Stimulated activated CD4-positive, alpha-beta T cell treated with anti-CD3 and anti-CD28 coated beads, Interleukin-4, amount 100 ng/mL, for 1 hour (primary cell): ENCODE measurements around the gene GRIN3B.
A peak's percentile ranks its signal among the peaks of the same experiment; 100 is the strongest.
"Not testable (repeated sequence)": the region's sequence is repeated elsewhere in the genome, so short reads cannot be mapped to it uniquely, and the experiment has no call there.

ENCODE experiments used
- DNase-seq: peaks from one replicate; pipeline ENCODE4 v3.0.0-alpha.2; 2020

The GRIN3B gene, protein sequence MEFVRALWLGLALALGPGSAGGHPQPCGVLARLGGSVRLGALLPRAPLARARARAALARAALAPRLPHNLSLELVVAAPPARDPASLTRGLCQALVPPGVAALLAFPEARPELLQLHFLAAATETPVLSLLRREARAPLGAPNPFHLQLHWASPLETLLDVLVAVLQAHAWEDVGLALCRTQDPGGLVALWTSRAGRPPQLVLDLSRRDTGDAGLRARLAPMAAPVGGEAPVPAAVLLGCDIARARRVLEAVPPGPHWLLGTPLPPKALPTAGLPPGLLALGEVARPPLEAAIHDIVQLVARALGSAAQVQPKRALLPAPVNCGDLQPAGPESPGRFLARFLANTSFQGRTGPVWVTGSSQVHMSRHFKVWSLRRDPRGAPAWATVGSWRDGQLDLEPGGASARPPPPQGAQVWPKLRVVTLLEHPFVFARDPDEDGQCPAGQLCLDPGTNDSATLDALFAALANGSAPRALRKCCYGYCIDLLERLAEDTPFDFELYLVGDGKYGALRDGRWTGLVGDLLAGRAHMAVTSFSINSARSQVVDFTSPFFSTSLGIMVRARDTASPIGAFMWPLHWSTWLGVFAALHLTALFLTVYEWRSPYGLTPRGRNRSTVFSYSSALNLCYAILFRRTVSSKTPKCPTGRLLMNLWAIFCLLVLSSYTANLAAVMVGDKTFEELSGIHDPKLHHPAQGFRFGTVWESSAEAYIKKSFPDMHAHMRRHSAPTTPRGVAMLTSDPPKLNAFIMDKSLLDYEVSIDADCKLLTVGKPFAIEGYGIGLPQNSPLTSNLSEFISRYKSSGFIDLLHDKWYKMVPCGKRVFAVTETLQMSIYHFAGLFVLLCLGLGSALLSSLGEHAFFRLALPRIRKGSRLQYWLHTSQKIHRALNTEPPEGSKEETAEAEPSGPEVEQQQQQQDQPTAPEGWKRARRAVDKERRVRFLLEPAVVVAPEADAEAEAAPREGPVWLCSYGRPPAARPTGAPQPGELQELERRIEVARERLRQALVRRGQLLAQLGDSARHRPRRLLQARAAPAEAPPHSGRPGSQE

DNA sequence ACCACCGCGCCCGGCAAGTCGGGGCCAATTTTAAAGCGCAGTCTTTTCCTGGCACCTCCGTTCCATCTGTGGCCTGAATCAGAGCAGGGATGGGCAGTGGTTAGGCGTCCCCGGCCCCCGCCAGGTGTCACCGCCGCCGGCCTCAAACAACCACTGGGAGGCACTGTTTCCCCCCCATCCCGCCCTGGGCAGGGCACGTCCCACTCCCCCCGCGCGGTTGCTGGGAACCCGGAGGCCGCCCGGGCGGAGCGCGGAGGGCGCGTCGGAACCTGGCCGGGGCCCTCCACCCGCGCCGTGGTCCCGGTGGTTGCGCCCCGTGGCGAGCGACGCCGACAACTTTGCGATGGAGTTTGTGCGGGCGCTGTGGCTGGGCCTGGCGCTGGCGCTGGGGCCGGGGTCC, at the start of gene GRIN3B:
Gene GRIN3B, plus strand, starts transcription at position 325 of the 400 bp plus-strand sequence. Its CDS starts 19 bp downstream, at position 344.
- peak; percentile 72 for DNase-seq

DNA sequence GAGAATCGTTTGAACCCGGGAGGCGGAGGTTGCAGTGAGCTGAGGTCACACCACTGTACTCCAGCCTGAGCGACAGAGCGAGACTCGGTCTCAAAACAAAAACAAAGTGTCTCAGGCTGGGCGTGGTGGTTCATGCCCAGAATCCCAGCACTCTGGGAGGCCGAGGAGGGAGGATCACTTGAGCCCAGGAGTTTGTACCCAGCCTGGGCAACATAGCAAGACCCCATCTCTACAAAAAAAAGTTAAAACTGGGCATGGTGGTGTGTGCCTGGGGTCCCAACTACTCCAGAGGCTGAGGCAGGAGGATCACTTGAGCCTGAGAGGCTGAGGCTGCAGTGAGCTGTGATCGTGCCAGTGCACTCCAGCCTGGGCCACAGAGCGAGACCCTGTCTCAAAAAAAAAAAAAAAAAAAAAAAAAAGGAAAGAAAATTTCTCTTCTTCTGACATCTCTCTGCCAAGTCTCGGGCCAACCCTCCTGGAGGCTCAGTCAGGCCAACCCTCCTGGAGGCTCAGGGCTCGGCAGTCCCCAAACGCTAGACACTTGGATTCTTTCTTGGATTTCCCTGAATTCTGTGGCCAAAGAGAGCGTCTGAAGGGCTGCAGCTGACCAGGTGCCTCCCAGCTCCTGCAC, 48.1 kb upstream of the GRIN3B start:
- DNase-seq, result no peak

DNA sequence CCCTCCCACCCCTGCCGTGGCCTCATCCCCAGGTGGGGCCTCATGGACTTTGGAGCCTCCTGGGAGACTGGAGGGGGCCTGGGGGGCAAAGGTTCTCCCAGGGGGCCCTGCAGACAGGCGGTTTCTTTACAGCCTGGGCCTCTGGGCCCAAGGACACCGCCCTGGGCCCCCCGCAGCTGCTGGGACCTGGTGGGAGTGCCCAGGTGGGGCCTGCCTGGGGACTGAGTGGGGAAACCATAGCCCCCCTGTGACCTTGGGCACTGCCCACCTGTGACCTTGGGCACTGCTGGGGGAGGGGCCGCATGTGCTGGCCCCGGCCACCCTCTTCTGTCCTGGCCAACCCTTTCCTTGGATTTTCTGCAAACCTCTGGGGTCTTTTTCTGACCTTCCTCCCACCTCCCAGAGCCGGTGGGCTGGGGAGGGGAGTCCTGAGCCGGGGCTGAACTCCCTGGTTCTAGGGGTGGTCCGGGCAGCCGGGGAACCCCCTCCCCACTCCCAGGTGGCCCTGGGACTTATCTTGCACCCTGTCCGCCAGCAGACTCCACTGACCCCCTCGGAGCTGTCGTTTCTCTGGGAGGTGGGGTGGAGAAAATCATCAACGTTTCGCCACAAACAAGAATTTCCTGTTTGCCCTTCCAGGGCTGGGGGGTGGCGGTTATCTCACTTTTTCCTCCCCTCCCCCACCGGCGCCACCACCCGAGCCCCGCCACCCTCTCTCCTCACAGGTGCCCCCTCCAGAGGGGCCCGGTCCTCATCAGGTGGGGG, 47.4 kb upstream of the GRIN3B start:
- no peak for DNase-seq

DNA sequence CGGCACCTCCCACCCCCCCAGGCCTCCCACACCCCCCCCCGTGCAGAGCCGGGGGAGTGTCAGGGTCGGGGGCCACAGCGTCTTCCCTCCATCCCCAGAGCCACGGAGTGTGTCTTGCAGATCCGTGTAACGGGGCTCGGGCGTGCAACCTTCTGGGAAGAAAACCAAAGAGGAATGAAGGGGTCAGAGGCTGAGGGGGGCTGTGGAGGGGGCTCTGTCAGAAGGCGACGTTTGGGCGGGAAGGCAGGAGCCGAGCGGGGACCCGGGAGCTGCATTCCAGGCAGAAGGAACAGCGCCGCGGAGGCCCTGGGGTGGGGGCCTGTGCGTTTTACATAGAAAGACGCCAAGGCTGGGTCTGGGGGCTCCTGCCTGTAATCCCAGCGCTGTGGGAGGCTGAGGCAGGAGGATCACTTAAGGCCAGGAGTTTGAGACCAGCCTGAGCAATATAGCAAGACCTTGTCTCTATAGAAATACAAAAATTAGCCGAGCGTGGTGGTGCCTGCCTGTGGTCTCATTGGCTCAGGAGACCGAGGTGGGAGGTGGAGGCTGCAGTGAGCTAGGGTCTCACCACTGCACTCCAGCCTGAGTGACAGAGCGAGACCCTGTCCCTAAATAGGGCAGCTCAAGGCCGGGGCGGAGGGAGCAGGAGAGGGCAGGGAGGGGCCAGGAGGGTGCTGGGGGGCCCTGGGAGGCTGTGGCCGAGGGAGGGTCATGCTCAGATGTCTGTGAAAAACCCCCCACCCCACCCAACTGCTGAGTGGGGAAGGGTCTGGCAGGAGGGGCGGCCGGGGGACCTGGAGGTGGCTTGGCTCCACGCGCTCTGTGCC, 46.6 kb upstream of the GRIN3B start:
- no peak for DNase-seq

DNA sequence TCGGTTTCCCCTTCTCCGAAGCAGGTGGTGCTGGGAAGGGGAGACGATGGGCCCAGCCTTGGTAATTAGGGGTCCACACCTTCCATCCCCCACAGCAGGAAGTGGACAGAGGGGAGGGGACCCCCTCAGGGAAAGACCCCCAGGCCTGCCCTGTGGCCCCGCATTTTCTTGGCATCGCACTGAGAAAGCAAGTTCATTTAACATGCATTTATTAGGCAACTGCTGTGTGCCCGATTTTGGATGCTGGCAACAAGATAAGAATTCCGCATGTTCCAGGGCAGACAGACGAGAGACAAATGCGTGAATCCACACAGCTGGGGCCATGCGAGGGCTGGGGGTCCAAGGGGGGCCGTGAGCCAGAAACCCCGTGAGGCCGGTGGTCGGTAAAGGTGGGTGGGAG, 45.9 kb upstream of the GRIN3B start:
- no peak for DNase-seq

DNA sequence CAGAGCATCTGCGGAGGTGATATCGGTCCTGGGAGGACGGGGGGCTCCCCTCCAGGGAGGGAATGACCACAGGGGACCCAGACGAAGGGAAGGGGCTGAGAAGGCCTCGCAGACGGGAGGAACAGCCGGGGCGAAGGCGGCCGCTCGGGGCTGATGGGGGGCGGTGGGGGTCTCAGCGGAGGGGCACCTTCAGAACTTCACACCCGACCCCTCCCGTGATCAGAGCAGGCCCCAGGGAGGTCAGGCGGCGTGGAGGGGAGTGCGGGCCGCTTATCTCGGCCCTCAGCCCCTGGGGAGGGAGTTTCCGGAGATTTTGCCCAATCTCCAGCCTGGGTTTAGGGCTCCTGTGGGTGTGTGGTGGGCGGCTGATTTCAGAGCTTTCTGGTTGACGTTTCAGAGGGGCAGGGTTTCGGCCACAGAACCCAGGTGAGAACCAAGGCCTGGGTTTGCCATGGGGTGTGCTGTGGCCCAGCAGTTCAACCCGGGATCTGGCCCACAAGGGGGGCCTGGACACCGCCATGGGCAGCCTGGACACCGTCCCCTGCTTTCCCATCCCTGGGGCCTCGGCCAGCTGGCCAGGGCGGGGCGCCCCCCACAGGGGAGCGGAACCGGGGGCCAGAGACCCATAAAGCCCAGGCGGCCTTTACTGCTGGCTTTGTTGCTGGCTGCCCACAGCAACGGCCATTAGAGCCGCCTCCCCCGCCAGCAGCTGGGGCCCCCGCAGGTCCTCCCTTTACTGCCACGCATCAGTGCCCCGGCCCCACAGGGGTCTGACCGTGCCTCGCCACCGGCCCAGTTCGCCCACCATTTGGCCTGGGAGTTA, 45.3 kb upstream of the GRIN3B start:
- DNase-seq, result no peak

DNA sequence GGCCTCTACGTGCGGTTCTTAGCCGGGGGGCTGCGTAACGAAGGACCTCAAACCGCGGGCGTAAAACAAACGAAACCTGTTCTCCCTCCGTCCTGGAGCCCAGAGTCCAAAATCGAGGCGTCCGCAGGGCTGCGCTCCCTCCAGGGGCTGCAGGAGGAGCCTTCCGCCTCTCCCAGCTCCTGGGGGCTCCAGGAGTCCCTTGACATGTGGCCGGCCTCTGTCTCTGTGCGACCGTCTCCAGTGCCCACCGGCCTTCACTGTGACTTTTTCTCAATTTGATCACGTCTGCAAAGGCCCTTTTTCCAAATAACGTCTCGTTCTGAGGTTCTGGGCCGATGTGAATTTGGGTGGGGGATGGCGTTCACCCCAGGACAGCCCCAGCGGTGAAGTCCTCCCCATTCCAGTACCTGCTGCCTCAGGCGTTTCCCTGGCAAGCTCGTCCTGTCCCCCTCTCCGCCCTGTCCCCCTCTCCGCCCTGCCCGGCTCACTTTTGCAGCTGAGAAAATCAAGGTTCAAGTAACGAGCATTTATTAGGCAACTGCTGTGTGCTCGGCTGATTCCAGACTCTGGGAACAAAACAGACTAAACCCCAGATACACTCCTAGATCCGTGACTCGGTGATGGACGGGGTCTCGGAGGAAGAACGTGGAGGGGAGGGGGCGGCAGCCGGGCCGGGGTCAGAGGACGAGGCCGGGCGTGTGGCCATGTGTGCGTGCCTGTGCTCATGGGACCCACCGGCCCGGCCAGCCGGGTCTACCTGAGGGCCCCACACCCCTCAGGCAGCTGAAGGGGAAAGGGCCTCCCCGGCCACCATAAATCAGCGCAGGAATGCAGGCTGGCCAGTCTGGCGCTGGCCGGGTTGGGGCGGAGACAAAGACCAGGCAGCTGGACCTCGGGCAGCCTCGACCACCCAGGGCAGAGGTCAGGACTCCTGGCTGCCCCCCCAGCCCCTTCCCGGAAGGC, 44.1 kb upstream of the GRIN3B start:
- DNase-seq, result no peak

DNA sequence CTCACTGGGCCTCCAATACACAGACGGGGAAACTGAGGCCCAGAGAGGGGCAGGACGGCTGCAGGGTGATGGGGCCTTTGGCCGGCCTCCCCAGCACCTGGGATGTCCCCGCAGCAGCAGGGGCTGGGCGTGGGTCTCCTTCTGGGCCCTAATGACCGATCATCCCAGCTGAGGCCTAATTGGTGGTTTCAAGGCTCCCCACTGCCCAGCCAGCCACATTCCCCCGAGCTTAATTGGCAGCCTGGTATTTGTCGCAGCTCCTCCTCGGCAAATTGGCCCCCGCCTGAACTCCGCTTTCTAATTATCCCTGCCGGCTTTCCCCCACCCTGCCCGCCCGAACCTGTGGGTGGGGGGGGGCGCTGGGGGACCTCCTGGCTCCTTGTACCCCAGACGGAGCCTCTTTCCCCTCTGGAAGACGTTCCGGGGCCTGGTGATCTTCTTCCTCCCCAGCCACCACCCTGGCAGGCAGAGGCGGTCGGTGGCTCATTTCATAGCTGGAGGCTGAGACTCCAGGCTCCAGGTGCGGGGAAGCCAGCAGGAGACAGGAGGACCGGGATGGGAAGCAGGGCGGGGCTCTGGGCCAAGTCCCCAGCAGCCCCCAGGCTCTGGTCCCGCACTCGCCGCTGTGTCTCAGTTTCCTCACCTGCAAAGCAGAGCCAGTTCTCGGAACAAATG, 43.3 kb upstream of the GRIN3B start:
- DNase-seq, result no peak

DNA sequence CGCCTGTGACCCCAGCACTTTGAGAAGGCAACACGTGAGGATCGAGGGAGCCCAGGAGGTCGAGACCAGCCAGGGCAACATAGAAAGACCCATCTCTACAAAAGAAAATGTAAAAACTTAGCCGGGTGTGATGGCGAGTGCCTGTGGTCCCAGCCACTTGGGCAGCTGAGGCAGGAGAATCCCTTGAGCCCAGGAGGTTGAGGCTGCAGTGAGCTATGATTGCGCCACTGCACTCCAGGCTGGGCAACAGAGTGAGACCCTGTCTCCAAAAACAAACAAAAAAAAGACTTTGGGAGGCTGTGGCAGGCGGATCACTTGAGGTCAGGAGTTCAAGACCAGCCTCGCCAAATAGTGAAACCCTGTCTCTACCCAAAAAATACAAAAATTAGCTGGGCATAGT, 42.6 kb upstream of the GRIN3B start:
- not testable (repeated sequence) for DNase-seq

DNA sequence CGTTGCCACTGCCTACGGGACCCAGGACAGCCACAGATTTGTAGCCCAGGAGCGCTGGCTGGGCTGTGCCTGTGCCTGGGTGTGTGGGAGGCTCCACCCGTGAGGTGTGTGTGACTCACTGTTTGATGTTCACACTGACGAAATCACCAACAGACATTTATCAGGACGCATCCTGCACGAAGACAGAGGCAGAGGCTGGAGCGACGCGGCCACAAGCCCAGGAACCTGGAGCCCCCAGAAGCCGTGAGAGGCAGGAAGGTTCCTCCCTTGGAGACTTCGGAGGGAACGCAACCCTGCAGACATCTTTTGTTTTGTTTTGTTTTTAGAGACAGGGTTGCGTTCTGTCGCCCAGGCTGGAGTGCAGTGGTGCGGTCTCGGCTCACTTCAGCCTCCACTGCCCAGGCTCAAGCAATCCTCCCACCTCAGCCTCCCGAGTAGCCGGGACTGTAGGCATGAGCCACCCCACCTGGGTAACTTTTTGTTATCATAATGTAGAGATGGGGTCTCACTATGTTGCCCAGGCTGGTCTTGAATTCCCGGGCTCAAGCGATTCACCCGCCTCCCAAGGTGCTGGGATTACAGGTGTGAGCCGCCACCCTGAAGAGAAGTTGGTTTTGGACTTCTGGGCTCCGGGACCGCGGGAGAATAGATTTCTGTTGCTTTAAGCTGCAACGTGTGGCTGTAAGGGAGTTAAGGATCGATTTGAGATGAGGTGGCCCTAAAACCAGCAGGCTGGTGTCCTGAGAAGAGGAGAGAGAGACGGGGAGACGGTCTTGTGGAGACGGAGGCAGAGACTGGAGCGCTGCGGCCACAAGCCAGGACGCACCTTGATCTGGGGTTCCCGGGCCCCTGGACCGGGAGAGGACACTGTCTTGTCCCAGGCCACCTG, 41.0 kb upstream of the GRIN3B start:
- peak; percentile 50 for DNase-seq

DNA sequence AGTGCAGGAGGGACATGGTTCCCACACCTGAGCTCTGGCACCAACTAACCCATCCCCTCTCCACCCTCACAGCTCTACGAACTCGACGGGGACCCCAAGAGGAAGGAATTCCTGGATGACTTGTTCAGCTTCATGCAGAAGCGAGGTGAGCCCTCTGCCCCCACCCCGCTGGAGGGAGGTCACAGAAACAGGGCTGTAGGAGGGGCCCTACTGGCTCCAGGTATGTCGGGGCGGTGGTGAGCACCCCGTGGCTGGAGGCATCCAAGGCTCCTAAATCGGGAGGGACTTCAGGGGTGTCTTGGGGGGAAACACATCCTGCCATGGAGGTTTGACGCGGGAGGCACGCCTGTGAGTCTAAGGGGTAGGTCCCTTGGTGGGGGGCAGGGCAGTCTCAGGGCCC, 40.2 kb upstream of the GRIN3B start:
- DNase-seq, result no peak

DNA sequence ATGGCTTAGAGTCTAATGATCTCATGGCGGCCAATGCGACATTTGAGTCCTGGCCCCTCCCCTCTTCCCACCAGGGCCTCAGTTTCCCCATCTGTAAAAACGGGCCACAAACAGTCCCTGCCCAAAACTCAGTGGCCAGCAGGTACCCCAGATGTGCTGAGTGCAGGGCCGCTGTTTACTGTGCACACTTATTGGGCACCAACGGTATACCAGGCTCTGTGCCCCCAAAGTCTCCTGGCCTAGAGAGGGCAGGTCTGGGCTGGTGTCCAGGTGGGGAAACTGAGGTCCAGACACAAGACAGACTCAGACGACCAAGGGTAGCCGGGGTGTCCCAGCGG, 39.6 kb upstream of the GRIN3B start:
- DNase-seq, result no peak

DNA sequence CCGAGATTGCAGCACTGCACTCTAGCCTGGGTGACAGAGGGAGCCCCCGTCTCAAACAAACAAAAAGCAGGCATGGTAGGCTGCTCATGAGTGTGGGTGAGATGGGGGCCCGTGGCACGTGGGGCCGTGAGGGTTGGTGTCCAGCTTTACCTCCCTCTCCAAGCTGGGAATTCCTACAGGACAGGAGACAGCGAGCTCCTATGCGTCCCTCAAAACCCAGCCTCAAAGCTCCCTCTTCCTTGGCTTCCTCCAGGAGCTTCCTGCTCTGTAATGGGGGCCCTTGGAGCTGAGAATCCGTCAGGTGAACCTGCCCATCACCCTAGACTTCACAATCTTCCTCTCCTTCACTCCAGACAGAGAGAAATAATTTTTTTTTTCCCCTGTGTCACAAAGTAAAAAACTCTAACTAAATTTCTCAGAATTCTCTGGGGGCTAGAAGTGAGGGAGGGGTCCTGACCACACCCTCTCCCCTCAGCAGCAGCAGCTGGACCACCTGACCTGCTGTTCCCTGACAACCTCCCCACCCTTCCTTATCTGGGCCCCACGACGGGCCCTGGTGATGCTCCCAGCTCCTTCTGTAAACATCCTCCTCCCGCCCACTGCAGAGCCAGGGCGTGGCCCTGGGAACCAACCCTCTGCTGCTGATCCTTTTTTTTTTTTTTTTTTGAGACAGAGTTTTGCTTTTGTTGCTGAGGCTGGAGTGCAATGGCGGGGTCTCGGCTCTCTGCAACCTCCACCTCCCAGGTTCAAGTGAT, 38.2 kb upstream of the GRIN3B start:
- DNase-seq, result no peak

DNA sequence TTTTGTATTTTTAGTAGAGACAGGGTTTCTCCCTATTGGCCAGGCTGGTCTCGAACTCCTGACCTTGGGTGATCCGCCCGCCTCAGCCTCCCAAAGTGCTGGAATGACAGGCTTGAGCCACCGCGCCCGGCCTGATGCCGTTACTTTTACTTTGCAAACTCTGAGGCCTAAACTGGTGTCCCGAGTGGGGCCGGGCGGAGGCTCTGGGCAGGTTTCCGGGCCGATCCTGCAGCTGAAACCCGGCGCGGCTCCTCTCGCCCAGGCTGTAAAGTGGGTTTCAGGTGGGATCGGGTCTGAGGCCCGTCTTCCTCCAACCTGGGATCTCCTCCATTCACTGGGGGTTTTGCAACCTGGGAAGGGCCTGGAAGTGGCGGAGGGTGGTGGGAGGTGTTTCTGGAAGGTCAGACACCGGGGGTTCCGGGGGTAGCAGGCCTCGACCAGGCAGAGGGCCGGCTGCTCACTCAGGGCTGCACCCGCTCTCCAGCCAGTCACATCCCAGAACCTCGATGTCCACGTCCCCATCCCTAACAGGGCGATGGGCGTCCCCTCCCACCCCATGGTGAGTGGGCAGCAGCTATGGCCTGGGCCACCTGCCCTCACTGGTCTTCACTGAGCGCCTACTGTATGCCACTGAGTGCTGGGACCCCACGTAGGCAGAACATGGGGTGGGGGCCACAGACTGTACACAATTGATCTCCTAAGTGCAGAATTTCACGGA, 37.4 kb upstream of the GRIN3B start:
- DNase-seq, result no peak

DNA sequence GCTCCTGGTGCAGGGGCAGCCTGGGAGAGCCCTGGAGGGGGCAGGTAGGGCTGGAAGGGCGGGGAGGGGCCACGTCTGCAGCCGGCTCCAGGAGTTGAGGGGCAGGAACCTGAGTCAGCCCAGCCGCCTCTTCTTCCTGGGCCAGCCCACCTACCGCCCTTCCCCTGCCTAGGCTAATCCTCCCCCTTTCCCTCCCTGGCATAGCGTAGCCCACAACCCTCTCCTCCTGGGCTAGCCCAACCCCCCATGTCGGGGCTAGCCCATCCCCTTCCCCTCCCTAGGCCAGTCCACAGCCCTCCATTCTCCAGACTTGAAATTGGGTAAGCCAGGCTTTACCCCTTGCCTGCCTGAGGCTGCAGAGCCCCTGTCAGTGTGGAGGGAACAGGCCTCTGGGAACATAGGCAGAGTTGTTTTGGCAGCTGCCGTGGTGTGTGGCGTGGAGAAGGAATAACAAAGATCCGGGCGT, 36.7 kb upstream of the GRIN3B start:
- DNase-seq, result no peak

DNA sequence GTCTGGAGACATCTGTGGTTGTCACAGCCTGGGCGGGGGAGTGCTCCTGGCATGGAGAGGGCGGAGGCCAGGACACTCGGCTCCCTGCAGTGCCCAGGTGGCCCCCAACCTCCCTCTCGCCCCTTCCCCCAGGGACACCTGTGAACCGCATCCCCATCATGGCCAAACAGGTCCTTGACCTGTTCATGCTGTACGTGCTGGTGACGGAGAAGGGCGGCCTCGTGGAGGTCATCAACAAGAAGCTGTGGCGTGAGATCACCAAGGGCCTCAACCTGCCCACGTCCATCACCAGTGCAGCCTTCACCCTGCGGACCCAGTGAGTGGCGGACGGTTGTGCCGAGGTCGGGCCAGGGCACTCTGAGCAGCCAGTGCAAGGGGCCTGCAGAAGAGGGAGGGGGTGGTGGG, 36.1 kb upstream of the GRIN3B start:
- DNase-seq, result no peak
